HepG2 (cell line): ENCODE results near the gene CHPF. TPM values are rescaled to one million over a fixed set of nuclear protein-coding genes. Genes with fewer than 3 reads are reported as not detected.

Experiments used
- ARNT ChIP-seq: fragments of 450-650 bp; IDR thresholded peaks from 2 replicates; pipeline ENCODE4 v1.6.1; 2017
- ELF1 ChIP-seq: sonication (generic); formaldehyde crosslinking; IDR thresholded peaks from 2 replicates; pipeline ENCODE4 v1.4.0; 2020; ENCODE audit warnings: missing genetic modification reagents
- HES4 ChIP-seq: sonication (generic); formaldehyde crosslinking; IDR thresholded peaks from 2 replicates; pipeline ENCODE4 v1.9.0; 2021; ENCODE audit warnings: mild to moderate bottlenecking, missing genetic modification reagents, borderline replicate concordance
- HNRNPK ChIP-seq: fragments of 200-400 bp; formaldehyde crosslinking; IDR thresholded peaks from 2 replicates; pipeline ENCODE4 v1.6.1; 2018; ENCODE audit warnings: low read length, low read depth, moderate library complexity, mild to moderate bottlenecking; ENCODE audit not compliant: poor library complexity, severe bottlenecking
- KAT8 ChIP-seq: IDR thresholded peaks from 2 replicates; pipeline ENCODE4 v1.6.1; 2016; ENCODE audit warnings: missing genetic modification reagents, missing compliant biosample characterization
- TRIM24 ChIP-seq: sonication (generic); formaldehyde crosslinking; IDR thresholded peaks from 2 replicates; pipeline ENCODE4 v1.8.0; 2022; ENCODE audit warnings: mild to moderate bottlenecking, missing genetic modification reagents
- ZBTB7A ChIP-seq: sonication (generic); formaldehyde crosslinking; IDR thresholded peaks from 2 replicates; pipeline ENCODE4 v1.8.0; 2022; ENCODE audit warnings: mild to moderate bottlenecking, missing genetic modification reagents
- ZNF329 ChIP-seq: sonication (generic); formaldehyde crosslinking; IDR thresholded peaks from 2 replicates; pipeline ENCODE4 v1.9.0; 2021; ENCODE audit warnings: low read depth, mild to moderate bottlenecking, missing genetic modification reagents
- ZNF549 ChIP-seq: sonication (generic); formaldehyde crosslinking; IDR thresholded peaks from 2 replicates; pipeline ENCODE4 v1.5.0; 2020; ENCODE audit warnings: missing genetic modification reagents
- ZNF577 ChIP-seq: sonication (generic); formaldehyde crosslinking; IDR thresholded peaks from 2 replicates; pipeline ENCODE4 v1.4.0; 2020; ENCODE audit warnings: mild to moderate bottlenecking, low read depth, missing genetic modification reagents, borderline replicate concordance
- polyA plus RNA-seq, 8 experiments: library from polyadenylated mRNA; depleted of rRNA in 3 of 8; stranded (reverse) in 7 of 8; unstranded in 1 of 8; fragments of >200 nt; fragmentation: Illumina TruSeq in 4 of 8; extraction: Trizol in 4 of 8; gene quantifications; 2 replicates each; pipeline versions ENCODE4 v1.2.1 to v1.2.3, GENCODE V29; 2011 to 2016; ENCODE audit warnings: low read depth in 4 of 8, missing spikeins in 1 of 8, mixed read lengths in 1 of 8; ENCODE audit not compliant: insufficient read depth in 1 of 8
- total RNA-seq, 5 experiments: library from RNA; depleted of rRNA; stranded (reverse); fragments of >200 nt; fragmentation: Illumina TruSeq; extraction: Trizol; gene quantifications; 2 replicates each; pipeline ENCODE4 v1.2.3, GENCODE V29; 2016; ENCODE audit warnings: low read depth in 1 of 5
- TF ChIP-seq, protein P1 (sequence below): sonication (generic); formaldehyde crosslinking; IDR thresholded peaks from 2 replicates; pipeline ENCODE4 v1.5.1; 2020; ENCODE audit warnings: mild to moderate bottlenecking, missing genetic modification reagents
- TF ChIP-seq, protein P2 (sequence below): sonication (generic); formaldehyde crosslinking; IDR thresholded peaks from 2 replicates; pipeline ENCODE4 v1.4.0; 2020; ENCODE audit warnings: missing genetic modification reagents, borderline replicate concordance
- TF ChIP-seq, protein P3 (sequence below): sonication (generic); formaldehyde crosslinking; conservative IDR thresholded peaks from 2 replicates; pipeline ENCODE4 v1.8.1; 2023; ENCODE audit warnings: missing genetic modification reagents
- TF ChIP-seq, protein P4 (sequence below): sonication (generic); formaldehyde crosslinking; IDR thresholded peaks from 2 replicates; pipeline ENCODE4 v1.8.0; 2022; ENCODE audit warnings: mild to moderate bottlenecking, missing genetic modification reagents, borderline replicate concordance
- TF ChIP-seq, protein P5 (sequence below): sonication (generic); formaldehyde crosslinking; IDR thresholded peaks from 2 replicates; pipeline ENCODE4 v1.5.1; 2020; ENCODE audit warnings: missing genetic modification reagents, mild to moderate bottlenecking, borderline replicate concordance
- TF ChIP-seq, protein P6 (sequence below): sonication (generic); formaldehyde crosslinking; conservative IDR thresholded peaks from 2 replicates; pipeline ENCODE4 v1.8.0; 2022; ENCODE audit warnings: missing genetic modification reagents

Gene CHPF
- total and polyA plus RNA-seq, 2 of the 13 experiments (the other 11 are each of a cell fraction or from before 2014, with no cell fraction given) = 79.6 to 111 TPM

DNA sequence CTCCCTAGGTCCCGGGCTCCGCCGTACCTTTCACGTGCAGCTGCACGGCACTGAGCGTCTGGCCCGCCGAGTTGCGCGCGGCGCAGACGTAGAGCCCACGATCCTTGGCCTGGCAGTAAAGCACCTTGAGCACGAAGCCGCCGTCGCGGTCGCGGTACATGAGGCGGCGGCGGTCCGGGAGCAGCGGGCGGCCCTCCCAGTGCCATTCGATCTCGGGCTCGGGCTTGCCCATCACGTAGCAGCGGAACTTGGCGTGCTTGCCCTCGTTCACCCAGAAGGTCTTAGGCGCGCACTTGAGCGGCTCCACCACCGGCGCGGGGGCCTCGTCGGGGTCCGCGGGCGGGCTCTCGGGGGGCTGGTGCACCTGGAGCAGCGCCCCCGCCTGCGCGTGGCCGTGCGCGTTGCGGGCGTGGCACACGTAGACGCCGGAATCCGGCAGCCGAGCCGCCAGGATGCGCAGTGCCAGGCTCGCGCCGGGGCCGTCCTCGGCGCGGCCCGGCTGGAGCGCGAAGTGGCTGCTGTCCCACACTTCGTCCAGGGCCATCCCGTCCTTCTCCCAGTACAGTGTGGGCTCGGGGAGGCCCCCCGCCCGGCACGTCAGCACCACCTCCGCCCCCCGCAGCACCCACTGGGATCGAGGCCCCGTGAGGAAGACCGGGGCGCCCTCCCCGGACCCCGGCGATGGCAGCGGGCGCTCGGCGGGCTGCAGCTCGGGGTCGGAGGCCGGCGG lies 26.8 kb upstream of the CHPF start (continued):
- TF ChIP-seq, protein P1, sequence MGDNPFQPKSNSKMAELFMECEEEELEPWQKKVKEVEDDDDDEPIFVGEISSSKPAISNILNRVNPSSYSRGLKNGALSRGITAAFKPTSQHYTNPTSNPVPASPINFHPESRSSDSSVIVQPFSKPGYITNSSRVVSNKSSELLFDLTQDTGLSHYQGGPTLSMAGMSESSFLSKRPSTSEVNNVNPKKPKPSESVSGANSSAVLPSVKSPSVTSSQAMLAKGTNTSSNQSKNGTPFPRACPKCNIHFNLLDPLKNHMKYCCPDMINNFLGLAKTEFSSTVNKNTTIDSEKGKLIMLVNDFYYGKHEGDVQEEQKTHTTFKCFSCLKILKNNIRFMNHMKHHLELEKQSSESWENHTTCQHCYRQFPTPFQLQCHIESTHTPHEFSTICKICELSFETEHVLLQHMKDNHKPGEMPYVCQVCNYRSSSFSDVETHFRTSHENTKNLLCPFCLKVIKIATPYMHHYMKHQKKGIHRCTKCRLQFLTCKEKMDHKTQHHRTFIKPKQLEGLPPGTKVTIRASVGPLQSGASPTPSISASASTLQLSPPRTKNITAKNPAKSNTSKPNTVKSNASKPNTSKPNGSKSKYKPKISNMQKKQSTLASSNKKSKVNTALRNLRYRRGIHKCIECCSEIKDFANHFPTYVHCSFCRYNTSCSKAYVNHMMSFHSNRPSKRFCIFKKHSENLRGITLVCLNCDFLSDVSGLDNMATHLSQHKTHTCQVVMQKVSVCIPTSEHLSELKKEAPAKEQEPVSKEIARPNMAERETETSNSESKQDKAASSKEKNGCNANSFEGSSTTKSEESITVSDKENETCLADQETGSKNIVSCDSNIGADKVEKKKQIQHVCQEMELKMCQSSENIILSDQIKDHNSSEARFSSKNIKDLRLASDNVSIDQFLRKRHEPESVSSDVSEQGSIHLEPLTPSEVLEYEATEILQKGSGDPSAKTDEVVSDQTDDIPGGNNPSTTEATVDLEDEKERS = no peak
- TF ChIP-seq, protein P2, sequence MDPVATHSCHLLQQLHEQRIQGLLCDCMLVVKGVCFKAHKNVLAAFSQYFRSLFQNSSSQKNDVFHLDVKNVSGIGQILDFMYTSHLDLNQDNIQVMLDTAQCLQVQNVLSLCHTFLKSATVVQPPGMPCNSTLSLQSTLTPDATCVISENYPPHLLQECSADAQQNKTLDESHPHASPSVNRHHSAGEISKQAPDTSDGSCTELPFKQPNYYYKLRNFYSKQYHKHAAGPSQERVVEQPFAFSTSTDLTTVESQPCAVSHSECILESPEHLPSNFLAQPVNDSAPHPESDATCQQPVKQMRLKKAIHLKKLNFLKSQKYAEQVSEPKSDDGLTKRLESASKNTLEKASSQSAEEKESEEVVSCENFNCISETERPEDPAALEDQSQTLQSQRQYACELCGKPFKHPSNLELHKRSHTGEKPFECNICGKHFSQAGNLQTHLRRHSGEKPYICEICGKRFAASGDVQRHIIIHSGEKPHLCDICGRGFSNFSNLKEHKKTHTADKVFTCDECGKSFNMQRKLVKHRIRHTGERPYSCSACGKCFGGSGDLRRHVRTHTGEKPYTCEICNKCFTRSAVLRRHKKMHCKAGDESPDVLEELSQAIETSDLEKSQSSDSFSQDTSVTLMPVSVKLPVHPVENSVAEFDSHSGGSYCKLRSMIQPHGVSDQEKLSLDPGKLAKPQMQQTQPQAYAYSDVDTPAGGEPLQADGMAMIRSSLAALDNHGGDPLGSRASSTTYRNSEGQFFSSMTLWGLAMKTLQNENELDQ (CRISPR knock-in tag) = no peak
- TF ChIP-seq, protein P3, sequence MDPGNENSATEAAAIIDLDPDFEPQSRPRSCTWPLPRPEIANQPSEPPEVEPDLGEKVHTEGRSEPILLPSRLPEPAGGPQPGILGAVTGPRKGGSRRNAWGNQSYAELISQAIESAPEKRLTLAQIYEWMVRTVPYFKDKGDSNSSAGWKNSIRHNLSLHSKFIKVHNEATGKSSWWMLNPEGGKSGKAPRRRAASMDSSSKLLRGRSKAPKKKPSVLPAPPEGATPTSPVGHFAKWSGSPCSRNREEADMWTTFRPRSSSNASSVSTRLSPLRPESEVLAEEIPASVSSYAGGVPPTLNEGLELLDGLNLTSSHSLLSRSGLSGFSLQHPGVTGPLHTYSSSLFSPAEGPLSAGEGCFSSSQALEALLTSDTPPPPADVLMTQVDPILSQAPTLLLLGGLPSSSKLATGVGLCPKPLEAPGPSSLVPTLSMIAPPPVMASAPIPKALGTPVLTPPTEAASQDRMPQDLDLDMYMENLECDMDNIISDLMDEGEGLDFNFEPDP (CRISPR knock-in tag) = no peak
- TF ChIP-seq ZBTB7A (CRISPR knock-in tag) = peak; percentile 64; the same call in 1 of the 2 replicates
- peak; percentile 17 for TF ChIP-seq HNRNPK
- TF ChIP-seq, protein P4, sequence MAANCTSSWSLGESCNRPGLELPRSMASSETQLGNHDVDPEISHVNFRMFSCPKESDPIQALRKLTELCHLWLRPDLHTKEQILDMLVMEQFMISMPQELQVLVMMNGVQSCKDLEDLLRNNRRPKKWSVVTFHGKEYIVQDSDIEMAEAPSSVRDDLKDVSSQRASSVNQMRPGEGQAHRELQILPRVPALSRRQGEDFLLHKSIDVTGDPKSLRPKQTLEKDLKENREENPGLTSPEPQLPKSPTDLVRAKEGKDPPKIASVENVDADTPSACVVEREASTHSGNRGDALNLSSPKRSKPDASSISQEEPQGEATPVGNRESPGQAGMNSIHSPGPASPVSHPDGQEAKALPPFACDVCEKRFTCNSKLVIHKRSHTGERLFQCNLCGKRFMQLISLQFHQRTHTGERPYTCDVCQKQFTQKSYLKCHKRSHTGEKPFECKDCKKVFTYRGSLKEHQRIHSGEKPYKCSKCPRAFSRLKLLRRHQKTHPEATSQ (CRISPR knock-in tag) = no peak
- no peak for TF ChIP-seq ZNF549 (CRISPR knock-in tag)
- no peak for TF ChIP-seq ARNT
- TF ChIP-seq ELF1 (CRISPR knock-in tag) = no peak
- TF ChIP-seq, protein P5, sequence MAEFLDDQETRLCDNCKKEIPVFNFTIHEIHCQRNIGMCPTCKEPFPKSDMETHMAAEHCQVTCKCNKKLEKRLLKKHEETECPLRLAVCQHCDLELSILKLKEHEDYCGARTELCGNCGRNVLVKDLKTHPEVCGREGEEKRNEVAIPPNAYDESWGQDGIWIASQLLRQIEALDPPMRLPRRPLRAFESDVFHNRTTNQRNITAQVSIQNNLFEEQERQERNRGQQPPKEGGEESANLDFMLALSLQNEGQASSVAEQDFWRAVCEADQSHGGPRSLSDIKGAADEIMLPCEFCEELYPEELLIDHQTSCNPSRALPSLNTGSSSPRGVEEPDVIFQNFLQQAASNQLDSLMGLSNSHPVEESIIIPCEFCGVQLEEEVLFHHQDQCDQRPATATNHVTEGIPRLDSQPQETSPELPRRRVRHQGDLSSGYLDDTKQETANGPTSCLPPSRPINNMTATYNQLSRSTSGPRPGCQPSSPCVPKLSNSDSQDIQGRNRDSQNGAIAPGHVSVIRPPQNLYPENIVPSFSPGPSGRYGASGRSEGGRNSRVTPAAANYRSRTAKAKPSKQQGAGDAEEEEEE (CRISPR knock-in tag) = no peak
- no peak for TF ChIP-seq TRIM24
- no peak for TF ChIP-seq ZNF577 (CRISPR knock-in tag)
- no peak for TF ChIP-seq KAT8 (CRISPR knock-in tag)
- peak; percentile 73; the same call in 1 of the 2 replicates for TF ChIP-seq HES4
- TF ChIP-seq, protein P6, sequence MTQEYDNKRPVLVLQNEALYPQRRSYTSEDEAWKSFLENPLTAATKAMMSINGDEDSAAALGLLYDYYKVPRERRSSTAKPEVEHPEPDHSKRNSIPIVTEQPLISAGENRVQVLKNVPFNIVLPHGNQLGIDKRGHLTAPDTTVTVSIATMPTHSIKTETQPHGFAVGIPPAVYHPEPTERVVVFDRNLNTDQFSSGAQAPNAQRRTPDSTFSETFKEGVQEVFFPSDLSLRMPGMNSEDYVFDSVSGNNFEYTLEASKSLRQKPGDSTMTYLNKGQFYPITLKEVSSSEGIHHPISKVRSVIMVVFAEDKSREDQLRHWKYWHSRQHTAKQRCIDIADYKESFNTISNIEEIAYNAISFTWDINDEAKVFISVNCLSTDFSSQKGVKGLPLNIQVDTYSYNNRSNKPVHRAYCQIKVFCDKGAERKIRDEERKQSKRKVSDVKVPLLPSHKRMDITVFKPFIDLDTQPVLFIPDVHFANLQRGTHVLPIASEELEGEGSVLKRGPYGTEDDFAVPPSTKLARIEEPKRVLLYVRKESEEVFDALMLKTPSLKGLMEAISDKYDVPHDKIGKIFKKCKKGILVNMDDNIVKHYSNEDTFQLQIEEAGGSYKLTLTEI (CRISPR knock-in tag) = no peak
- peak; percentile 48; the same call in 1 of the 2 replicates for TF ChIP-seq ZNF329 (CRISPR knock-in tag)
